ENCODE measurements around the gene JAM3.
"Not testable (repeated sequence)": the region's sequence is repeated elsewhere in the genome, so short reads cannot be mapped to it uniquely, and the experiment has no call there.

Gene JAM3

GRCh38 chr11:134170919-134171281 is 102.0 kb downstream of the JAM3 start:
- TF ChIP-seq, protein P1, sequence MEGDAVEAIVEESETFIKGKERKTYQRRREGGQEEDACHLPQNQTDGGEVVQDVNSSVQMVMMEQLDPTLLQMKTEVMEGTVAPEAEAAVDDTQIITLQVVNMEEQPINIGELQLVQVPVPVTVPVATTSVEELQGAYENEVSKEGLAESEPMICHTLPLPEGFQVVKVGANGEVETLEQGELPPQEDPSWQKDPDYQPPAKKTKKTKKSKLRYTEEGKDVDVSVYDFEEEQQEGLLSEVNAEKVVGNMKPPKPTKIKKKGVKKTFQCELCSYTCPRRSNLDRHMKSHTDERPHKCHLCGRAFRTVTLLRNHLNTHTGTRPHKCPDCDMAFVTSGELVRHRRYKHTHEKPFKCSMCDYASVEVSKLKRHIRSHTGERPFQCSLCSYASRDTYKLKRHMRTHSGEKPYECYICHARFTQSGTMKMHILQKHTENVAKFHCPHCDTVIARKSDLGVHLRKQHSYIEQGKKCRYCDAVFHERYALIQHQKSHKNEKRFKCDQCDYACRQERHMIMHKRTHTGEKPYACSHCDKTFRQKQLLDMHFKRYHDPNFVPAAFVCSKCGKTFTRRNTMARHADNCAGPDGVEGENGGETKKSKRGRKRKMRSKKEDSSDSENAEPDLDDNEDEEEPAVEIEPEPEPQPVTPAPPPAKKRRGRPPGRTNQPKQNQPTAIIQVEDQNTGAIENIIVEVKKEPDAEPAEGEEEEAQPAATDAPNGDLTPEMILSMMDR (IDR thresholded peaks at IDR 0.05; ENCODE audit: control insufficient read depth, insufficient read depth, low read depth, low read length, missing control alignments) = no peak
- no peak overlapping the region for H3K4me3 ChIP-seq (ENCODE audit: control insufficient read depth, low read depth, low read length)
- no peak for DNase-seq (ENCODE audit: low read depth)

DNA sequence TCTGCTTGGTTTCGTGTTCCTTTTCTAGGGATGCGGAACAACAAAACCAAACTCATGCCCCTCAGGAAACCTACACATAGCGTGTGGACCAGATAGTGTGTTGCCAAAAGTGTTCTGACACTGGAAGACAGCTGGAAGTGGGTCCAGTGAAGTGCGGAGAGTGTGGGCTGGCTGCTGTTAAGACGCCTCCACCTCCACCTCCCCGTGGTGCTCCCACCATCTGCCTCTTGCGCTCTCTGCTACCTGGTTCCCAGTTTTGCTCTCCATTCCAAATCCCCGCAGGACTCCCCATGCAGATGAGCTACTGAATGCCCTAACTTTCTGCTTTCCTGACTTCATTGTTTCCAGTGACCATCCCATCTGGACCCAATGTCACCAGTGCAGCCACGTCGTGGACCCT is 103.1 kb downstream of the JAM3 start:
- TF ChIP-seq, protein P1 (IDR thresholded peaks at IDR 0.05; ENCODE audit: control insufficient read depth, insufficient read depth, low read depth, low read length, missing control alignments) = no peak
- DNase-seq (ENCODE audit: low read depth) = no peak
- H3K4me3 ChIP-seq (ENCODE audit: control insufficient read depth, low read depth, low read length) = no peak overlapping the region

DNA sequence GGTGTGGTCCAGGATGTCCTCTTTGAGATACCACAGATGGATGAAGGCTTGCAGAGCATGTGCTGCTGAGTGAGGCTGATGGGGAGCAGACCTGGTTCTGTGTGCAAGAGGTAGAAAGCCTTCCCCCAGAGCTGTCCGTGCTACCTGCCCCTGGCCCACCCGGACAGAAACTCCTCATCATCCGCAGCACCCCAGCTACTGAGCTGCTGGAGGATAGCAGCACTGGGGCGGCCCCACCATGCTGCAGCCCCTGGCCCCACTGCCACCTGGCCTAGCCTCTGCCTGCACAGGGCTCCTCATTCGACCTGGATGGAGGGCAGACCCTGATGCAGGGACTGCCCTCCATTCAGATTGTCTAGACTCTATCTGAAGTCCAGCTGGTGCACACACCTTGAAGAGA is 104.4 kb downstream of the JAM3 start:
- TF ChIP-seq, protein P1 (IDR thresholded peaks at IDR 0.05; ENCODE audit: control insufficient read depth, insufficient read depth, low read depth, low read length, missing control alignments) = no peak
- H3K4me3 ChIP-seq (ENCODE audit: control insufficient read depth, low read depth, low read length) = no peak overlapping the region
- no peak for DNase-seq (ENCODE audit: low read depth)

GRCh38 chr11:134176284-134176683 is 107.4 kb downstream of the JAM3 start:
- H3K4me3 ChIP-seq (ENCODE audit: control insufficient read depth, low read depth, low read length) = no peak overlapping the region
- TF ChIP-seq, protein P1 (IDR thresholded peaks at IDR 0.05; ENCODE audit: control insufficient read depth, insufficient read depth, low read depth, low read length, missing control alignments) = no peak
- no peak for DNase-seq (ENCODE audit: low read depth)

DNA sequence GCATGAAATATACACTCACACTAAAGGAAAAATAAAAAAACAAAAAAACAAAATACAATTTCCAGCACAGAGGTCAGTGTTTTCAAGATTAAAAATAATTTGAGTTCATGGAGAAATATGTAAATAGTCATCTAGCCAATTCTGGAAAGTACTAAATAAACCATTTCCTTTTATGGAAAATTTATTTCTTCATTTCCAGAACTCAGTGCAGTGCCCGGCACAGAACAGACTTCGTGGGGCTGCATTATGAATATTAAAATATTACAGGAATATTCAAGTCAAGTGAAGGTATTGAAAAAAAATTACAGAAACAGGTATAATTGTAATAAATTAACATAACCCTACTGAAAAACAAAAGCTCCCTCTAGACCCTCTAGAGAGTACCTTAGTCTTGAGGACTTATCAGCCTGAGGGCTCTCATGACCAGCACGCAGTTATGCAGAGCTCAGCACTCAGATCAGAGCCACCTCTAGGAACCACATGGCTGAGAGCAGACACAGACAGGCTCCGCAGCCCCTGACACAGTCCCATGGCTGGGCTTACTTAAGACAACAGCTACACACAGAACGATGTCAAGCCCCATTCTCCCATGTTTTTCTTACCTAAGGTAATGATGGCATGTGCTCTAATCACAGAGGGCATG is 109.3 kb downstream of the JAM3 start:
- no peak overlapping the region for H3K4me3 ChIP-seq (ENCODE audit: control insufficient read depth, low read depth, low read length)
- DNase-seq (ENCODE audit: low read depth) = no peak
- TF ChIP-seq, protein P1 (IDR thresholded peaks at IDR 0.05; ENCODE audit: control insufficient read depth, insufficient read depth, low read depth, low read length, missing control alignments) = no peak

DNA sequence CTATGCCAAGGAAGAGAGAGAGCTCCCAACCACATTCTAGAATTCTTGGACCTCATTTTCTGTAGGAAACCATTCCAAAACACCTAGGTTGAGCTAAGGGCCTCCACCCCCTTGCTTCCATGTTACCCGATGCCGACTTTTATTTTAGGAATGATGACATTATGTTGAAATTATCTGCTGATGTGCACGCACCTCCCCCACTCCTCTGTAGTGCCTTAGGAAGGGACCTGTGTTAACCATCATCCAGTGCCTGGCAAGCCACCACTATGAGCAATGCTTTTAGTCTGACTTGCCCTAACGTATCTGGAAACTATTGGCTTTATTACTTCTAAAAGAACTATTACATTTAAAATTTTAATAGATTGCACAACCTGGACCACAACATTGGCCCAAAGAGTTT is 112.8 kb downstream of the JAM3 start:
- no peak overlapping the region for H3K4me3 ChIP-seq (ENCODE audit: control insufficient read depth, low read depth, low read length)
- TF ChIP-seq, protein P1 (IDR thresholded peaks at IDR 0.05; ENCODE audit: control insufficient read depth, insufficient read depth, low read depth, low read length, missing control alignments) = no peak
- DNase-seq (ENCODE audit: low read depth) = peak; percentile 79

DNA sequence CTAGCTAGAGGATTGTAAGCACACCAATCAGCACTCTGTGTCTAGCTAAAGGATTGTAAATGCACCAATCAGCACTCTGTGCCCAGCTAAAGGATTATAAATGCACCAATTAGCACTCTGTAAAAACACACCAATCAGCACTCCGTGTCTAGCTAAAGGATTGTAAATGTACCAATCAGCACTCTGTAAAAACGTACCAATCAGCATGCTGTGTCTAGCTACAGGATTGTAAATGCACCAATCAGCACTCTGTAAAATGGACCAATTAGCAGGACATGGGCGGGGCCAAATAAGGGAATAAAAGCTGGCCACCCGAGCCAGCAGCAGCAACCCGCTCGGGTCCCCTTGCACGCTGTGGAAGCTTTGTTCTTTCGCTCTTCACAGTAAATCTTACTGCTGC is 119.2 kb downstream of the JAM3 start:
- not testable (repeated sequence) for DNase-seq (ENCODE audit: low read depth); H3K4me3 ChIP-seq (ENCODE audit: control insufficient read depth, low read depth, low read length)
